HEK293T (cell line): ENCODE results near the gene NELFA.

ENCODE experiments used
- FOXM1 ChIP-seq: fragments of 450-650 bp; IDR thresholded peaks from 2 replicates; pipeline ENCODE4 v1.6.1; 2017; ENCODE audit warnings: mild to moderate bottlenecking, borderline replicate concordance
- NFRKB ChIP-seq: fragments of 450-650 bp; IDR thresholded peaks from 2 replicates; pipeline ENCODE4 v1.6.1; 2016; ENCODE audit warnings: mild to moderate bottlenecking, moderate library complexity
- SP1 ChIP-seq: fragments of 450-650 bp; IDR thresholded peaks from 2 replicates; pipeline ENCODE4 v1.6.1; 2017
- SUZ12 ChIP-seq: fragments of 450-650 bp; IDR thresholded peaks from 2 replicates; pipeline ENCODE4 v1.6.1; 2016; ENCODE audit warnings: mild to moderate bottlenecking
- TARDBP ChIP-seq: fragments of 450-650 bp; IDR thresholded peaks from 2 replicates; pipeline ENCODE4 v1.6.1; 2016
- ZNF384 ChIP-seq: fragments of 450-650 bp; IDR thresholded peaks from 2 replicates; pipeline ENCODE4 v1.6.1; 2016

GRCh38 chr4:1938027-1938426 is 70.7 kb downstream of the NELFA start:
- TF ChIP-seq TARDBP (no peak), SUZ12 (no peak), SP1 (no peak), ZNF384 (no peak), FOXM1 (no peak), NFRKB (no peak)
